Kidney capillary endothelial cell (primary cell): ENCODE measurements around the gene FAM234A.

Source experiments
- DNase-seq: peaks from one replicate; pipeline ENCODE4 v3.0.0-alpha.2; 2018; ENCODE audit warnings: low spot score

The FAM234A gene

DNA sequence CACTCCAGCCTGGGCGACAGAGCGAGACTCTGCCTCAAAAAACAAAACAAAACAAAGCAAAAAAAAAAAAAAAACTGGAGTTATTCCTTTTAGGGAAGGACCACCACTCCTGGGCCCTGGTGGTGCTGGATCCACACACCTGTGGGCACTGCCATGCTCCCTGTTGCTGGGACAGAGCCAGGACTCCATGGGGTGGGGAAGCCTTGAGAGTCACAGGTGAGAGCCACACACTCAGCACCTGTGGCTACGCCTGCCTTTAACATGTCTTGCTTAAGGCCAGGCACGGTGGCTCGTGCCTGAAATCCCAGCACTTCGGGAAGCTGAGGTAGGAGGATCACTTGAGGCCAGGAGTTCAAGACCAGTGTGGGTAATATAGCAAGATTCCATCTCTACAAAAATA lies 66.6 kb downstream of the FAM234A start:
- DNase-seq = no peak

DNA sequence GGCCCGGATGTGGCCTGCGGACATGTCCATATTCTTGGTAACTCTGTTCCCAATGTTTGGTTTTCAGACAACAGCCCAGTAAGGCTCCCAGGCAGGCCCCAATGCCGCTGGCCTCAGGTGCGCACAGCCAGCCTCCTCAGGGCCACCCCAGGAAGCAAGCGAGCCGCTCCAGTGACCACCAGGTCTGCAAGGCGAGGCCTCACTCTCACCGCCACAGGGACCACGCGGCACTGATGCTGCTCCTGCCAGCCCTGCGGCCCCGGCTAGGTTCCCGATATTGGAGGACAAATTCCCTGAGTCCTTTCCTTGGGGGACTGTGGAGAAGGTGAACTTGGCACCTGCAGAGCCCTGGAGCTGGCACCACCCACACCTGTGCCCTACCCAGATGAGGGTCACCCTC lies 67.3 kb downstream of the FAM234A start:
- no peak for DNase-seq

DNA sequence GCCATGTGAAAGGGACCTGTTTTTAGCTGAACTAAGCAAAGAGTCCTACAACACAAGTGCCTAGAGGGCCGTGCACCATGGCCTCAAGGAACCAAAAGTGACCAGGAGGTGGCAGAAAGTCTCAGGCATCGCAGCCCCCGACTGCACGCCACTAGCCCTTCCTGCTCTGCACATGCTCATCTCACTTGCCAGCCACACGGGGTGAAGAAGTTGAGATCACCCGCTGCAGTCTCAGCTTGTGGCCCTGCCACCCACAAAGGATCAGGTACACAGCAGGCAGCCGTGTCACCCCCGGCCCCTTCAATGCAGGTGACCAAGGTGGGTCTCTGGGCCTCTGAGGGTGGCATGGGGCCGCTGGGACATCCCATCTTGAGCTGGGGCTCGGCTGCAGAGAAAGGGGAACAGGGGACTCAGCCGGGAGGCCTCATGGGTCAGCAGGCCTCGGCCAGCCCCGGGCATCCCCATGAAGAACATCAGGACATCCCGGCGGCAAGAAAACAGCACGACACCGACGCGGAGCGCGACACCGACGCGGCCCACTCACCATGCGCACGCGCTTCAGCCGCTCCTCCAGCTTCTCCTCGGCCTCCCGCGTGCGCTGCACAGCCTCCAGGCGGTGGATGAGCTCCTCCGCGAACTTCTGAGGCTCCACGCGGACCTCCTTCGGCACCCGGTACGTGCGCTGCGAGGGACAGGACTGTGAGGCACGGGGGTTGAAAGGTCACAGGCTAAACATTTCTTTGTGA lies 69.3 kb downstream of the FAM234A start:
- no peak for DNase-seq

DNA sequence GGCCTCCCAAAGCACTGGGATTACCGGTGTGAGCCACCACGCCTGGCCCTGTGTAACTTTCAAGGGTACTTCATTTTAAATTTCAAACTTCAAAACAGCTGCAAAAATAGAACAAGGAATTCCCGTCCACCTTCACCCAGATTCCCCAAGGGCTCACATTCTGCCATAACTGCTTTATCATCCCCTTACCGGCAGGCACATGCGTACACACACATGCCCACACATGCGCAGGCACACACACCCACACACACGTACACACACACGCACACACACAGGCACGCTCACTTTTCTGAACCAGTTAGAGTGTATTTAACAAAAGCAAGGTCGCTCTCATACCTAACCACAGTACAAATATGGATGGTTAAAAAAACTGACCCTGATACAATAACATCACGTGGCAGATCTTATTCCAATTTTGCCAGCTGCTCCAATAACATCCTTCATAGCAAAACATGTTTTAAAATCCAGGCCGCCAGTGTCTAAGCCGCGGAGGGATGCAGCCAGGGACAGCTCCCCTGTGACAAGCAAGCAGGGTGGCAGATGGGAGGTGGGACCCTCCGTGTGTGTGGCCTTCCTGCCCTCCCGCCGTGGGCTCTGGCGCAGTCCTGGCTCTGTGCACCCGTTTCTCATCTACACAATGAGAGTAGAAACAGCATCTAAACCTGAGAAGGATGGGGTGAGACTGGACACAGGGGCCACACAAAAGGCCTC lies 71.5 kb downstream of the FAM234A start:
- no peak for DNase-seq

DNA sequence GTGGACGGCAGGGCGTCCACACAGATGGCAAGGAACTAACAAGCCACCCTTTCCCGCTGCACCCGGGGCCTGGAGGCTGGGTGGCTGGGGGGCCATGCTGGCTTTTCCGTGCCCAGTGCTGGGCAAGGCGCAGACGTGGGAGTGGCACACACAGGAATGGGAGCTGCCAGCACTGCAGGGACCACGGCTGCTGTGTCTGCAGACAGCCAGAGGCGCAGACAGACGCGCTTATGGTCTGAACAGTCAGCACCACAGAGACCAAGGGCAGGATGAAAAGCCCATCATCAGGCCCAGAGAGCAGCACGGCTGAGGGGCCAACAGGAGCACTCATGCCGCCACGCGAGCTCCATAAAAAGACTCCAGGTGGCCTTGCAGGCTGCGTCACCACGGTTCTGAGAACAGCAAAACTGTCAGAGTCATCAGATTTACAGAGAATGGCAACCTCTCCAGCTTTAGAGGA lies 72.3 kb downstream of the FAM234A start:
- DNase-seq = no peak

DNA sequence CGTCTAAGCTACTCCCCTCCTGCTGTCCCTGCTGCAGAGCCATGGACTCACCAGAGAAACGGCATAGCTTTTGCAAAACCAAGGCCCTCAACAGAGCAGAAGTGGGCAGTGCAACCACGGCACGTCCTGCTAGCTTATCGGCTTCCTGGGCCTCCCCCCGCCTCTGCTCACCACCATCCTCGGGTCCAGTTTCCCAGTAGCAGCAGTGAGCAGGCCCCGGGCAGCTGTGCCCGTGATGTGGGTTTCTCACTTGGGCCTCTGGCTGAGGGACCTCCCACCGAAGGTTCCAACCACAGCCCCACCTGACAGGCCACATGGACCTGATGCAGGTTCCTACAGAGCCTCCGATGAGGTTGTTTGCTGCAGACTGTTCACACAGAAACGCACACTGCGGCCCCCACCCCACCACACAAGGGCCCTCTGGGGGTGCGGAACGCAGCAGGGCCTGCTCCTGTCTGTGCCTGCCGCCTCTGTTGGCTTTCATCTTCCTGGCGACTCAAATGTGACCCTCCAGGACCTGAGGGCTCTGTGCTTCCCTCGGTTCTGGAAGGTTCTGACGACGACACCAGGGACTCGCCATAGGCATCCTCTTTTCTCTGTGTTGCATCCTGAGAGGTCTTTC lies 73.2 kb downstream of the FAM234A start:
- no peak for DNase-seq

DNA sequence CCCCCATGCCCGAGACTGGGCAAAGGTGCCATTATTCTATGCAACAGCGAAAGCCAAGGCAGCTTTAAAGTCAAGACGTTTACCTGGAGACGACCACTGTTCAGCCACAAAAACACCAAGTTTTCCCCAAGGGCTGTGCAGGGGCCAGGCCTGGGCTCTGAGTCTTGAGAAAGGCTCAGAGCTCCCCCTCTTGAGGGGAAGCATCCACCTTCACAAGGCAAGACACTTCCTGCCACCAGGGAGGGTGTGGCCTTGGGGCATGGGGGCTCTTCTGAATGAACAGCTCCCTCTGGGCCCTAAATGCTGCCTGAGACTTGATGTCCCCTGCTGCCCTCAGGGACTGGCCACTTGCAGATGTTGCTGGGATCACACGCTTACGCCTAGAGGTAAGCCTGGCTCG lies 74.9 kb downstream of the FAM234A start:
- DNase-seq = no peak

DNA sequence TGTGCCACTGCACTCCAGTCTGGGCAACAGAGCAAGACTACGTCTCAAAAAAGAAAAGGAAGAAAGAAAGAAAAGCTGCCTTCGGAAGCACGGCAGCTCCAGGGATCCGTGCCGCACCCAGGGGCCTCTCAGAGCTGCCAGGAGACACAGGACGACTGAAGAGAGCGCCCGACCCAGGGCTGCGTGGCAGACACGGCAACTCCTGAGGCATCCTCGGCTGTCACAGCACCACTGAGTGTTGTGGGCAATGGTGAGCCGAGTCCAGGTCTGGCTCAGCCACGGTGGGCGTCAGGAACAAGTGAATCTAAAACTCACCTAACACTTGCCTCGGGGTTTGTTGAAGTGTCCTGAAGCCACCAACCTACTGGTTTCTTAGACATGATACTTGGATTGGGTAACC lies 77.1 kb downstream of the FAM234A start:
- no peak for DNase-seq

DNA sequence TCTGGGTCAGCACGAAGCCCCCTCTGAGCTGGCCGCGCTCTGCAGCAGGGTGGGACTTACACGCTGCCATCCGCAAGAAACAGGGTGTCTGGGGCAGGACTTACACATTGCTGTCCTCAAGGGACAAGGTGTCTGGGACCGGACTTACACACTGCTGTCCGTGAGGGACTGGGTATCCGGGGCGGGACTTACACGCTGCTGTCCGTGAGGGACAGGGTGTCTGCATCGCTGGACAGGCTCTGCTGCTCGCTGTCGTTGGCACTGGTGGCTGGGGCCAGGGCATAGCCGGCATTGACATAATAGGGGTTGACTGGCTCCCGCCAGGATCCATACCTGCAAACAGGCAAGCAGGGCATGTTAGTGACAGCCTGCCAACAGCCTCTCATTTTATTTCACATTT lies 79.7 kb downstream of the FAM234A start:
- no peak for DNase-seq

DNA sequence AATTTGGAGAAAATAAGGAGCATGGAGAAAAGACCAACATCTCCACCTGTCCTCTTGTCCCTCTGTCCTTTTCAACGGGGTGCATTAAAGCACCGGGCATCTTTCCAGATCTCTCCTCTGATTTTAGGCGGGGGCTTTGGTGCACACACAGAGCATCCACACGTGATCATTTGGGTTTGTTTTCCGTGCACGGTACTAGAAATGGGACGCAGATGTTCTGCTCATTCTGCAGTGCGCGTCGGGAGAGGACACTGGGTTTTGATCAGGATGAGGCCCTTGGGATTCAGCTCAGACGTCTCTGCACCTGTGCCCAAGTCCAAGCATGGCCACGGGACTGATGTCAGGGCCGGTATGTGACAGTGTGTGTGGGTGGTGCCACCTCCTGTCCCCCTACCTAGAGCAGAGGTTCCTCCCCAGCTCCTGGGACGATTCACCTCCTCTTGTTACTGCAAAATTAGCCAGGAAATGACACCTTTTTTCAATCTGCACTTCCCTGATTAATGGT lies 80.2 kb downstream of the FAM234A start:
- no peak for DNase-seq
